ENCODE measurements around the gene ADAMTS16.

The ADAMTS16 gene

DNA sequence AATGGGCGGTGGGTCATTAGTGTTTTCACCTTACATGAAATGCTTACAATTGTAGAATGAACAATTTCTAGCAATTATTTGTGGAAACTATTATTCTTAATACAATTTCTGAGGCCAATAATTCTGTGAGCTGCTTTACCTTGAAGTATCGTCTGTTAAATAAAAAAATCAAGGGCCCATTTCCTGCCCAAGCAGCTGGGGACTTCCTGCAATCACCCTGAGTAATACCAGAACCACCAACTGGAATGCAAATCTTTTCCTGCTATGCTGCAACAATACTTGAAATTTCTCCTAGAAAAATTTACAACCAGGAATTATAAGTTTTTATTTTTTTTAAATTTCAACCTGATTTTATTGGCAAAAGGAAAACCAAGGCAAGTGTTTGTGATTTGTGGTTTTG, 52.6 kb downstream of the ADAMTS16 start:
- TF ChIP-seq, protein P1, sequence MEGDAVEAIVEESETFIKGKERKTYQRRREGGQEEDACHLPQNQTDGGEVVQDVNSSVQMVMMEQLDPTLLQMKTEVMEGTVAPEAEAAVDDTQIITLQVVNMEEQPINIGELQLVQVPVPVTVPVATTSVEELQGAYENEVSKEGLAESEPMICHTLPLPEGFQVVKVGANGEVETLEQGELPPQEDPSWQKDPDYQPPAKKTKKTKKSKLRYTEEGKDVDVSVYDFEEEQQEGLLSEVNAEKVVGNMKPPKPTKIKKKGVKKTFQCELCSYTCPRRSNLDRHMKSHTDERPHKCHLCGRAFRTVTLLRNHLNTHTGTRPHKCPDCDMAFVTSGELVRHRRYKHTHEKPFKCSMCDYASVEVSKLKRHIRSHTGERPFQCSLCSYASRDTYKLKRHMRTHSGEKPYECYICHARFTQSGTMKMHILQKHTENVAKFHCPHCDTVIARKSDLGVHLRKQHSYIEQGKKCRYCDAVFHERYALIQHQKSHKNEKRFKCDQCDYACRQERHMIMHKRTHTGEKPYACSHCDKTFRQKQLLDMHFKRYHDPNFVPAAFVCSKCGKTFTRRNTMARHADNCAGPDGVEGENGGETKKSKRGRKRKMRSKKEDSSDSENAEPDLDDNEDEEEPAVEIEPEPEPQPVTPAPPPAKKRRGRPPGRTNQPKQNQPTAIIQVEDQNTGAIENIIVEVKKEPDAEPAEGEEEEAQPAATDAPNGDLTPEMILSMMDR (IDR thresholded peaks at IDR 0.05; ENCODE audit: low read length, missing control alignments), result no peak
- DNase-seq (ENCODE audit: low read depth), result no peak
- no peak overlapping the region for H3K4me3 ChIP-seq (replicated peaks; ENCODE audit: low read depth, low read length)

DNA sequence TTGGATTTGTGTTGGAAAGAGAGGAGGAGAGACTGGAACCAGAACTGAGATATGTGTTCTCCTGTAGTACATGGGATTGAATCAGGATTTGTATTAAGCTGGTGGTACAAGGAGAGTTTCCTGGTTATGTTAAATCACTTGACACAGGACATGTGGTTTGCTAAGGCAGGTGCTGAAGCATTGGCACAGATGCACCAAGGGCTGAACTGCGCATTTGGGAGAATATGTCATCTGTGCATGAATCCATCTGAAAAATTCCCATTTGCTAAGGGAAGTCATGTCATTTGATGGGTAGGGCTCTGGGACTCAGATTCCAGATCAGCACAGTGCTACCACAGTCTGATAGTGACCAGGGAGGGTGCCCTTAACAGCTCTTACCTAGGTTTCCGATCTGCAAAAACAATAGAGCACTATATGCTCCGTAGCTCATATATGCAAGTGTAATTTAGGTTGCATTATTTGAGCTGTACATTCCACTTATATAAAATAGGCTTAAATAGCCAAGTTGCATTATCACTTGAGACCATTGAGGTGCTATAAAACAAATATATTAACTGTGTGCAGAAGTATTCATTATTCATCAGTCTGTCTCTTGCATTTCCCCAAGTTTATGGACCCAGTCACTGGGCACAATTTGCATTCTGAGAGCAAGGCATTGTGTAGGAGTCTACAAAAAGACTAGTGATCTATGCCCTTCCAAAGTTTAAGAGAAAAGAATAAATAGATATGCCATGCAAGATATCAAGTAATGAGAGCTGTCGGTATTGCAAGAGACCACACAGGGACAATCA, 55.2 kb downstream of the ADAMTS16 start:
- H3K4me3 ChIP-seq (replicated peaks; ENCODE audit: low read depth, low read length), result no peak overlapping the region
- no peak for DNase-seq (ENCODE audit: low read depth)
- TF ChIP-seq, protein P1 (IDR thresholded peaks at IDR 0.05; ENCODE audit: low read length, missing control alignments), result no peak

DNA sequence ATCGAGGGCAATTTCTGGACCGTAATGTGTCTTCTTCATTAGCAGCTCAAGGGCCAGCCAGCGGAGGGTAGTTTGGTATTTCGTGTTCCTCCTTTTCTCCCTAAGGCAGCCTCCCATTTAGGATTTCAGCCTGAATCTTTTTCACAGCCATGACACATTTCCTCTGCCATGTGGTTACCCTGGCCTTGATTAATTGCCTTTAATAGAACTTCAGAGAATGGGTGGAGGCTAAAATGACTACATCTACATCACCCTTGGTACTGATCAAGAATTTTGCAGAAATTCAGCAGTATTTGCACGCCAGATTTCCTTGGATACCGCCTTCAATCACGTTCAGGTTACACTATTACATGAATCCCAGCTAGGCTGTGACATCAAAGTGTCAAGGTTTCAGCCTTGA, 58.0 kb downstream of the ADAMTS16 start:
- no peak overlapping the region for H3K4me3 ChIP-seq (replicated peaks; ENCODE audit: low read depth, low read length)
- TF ChIP-seq, protein P1 (IDR thresholded peaks at IDR 0.05; ENCODE audit: low read length, missing control alignments), result no peak
- no peak for DNase-seq (ENCODE audit: low read depth)

DNA sequence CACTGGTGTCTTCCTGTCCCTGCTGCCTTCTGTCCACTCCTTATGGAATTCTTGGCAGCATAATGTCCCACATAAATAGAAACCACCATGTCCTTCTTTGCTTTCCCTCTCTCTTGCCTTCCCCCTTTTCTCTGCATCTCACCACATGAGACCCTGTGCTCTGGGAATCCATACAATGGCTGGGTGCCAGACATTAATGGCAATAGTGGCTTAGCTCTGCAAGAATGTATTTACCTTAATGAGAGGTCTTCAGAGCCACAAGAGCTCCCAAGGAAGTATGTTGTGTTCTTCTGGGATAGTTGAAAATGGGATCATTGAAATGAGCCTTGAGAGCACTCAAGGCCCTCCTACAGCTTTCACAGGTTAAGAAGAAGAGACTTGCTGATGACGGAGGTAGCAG, 58.7 kb downstream of the ADAMTS16 start:
- TF ChIP-seq, protein P1 (IDR thresholded peaks at IDR 0.05; ENCODE audit: low read length, missing control alignments), result no peak
- DNase-seq (ENCODE audit: low read depth), result no peak

DNA sequence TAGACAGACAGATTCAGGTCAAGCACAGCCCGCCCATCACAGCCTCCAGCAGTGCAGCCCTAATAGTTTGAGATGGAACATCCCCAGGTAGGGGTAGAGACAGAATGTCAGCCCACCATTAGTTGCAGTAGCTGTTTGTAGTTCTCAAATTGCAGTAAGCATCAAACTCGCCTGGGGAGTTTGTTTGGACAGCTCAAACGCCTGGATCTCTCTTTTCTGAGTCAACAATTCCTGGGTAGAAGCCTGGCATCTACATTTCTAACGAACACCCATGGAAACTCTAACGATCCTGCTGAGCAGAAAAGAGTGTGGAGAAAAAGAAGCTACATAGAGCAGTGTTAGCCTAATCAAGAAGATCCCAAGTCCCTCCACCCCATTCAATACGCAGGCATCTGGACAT, 59.4 kb downstream of the ADAMTS16 start:
- no peak overlapping the region for H3K4me3 ChIP-seq (replicated peaks; ENCODE audit: low read depth, low read length)
- no peak for DNase-seq (ENCODE audit: low read depth)
- TF ChIP-seq, protein P1 (IDR thresholded peaks at IDR 0.05; ENCODE audit: low read length, missing control alignments), result no peak

More for the DNA sequence above, 58.7 kb downstream of the ADAMTS16 start:
- no peak overlapping the region for H3K4me3 ChIP-seq (replicated peaks; ENCODE audit: low read depth, low read length)

DNA sequence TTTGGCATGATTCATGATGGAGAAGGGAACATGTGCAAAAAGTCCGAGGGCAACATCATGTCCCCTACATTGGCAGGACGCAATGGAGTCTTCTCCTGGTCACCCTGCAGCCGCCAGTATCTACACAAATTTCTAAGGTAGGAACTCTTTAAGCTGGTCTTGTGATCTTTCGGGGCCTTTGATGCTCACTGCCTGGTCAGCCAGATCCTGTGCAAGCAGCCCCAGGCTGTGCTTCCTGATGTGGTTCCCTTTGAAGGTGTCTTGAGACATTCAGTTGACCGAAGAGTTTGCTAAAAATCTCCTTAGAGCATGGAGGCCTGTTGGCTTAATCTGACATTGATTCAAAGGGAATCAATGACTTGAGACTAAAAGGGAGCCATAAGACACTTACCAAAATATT, 60.0 kb downstream of the ADAMTS16 start:
- DNase-seq (ENCODE audit: low read depth), result no peak
- TF ChIP-seq, protein P1 (IDR thresholded peaks at IDR 0.05; ENCODE audit: low read length, missing control alignments), result no peak
- H3K4me3 ChIP-seq (replicated peaks; ENCODE audit: low read depth, low read length), result no peak overlapping the region

DNA sequence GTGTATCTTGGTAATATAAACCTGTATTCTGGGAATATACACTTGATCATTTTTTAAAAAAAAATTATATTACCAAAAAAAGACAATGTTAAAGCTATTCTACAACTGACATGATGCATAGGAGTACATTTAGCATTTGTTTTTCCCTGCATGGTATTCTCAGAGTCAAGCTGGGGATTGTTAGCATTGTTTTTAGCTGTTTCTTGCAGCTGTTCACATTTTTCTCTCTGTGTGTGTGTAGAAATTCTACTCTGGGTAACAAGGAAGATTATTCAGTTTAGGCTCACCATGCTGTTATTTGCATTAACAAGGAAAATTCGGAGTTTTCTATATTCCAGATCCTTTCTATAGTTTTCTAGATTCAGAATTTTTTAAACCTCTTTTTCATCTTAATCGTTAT, 62.2 kb downstream of the ADAMTS16 start:
- no peak for DNase-seq (ENCODE audit: low read depth)
- H3K4me3 ChIP-seq (replicated peaks; ENCODE audit: low read depth, low read length), result no peak overlapping the region
- TF ChIP-seq, protein P1 (IDR thresholded peaks at IDR 0.05; ENCODE audit: low read length, missing control alignments), result no peak
